GM19455 (cell line): ENCODE results near the gene SYNE4.

Experiments used
- ATAC-seq: cut with Tn5 transposase; IDR thresholded peaks from one replicate; pipeline ENCODE4 v1.9.1; 2021; ENCODE audit not compliant: unreplicated experiment

Gene SYNE4

GRCh38 chr19:36026091-36026876 is 17.7 kb upstream of the SYNE4 start:
- ATAC-seq = no peak

- no peak for ATAC-seq
Measured at GRCh38 chr19:36025541-36025940, 16.9 kb upstream of the SYNE4 start.

GRCh38 chr19:36023432-36023831 is 14.8 kb upstream of the SYNE4 start:
- ATAC-seq = no peak

DNA sequence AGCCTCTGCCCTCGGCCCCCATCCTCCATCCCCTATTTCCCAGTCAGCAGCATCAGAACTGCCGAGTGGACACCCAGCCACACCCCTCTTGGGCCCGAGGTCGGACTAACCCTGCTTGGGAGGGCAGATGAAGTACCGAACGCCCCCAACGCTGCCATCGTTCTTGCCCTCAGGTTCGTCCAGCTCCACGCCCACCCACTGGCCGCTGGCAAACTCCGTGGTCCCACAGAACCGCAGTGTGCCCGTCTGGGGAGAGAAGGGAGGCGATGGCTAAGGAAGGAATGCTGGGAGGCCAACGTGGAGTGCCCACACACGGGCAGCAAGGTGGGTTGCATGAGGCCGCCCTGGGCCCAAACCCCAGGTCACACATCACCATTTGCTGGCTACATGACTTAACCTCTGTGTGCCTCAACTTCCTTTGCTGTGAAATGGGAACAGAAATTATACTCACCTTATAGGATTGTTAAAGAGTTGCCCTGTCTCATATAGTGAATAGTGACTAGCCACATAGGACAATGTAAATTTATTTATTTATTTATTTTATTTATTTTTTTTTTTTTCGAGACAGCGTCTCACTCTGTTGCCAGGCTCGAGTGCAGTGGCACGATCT is 10.6 kb upstream of the SYNE4 start:
- no peak for ATAC-seq

DNA sequence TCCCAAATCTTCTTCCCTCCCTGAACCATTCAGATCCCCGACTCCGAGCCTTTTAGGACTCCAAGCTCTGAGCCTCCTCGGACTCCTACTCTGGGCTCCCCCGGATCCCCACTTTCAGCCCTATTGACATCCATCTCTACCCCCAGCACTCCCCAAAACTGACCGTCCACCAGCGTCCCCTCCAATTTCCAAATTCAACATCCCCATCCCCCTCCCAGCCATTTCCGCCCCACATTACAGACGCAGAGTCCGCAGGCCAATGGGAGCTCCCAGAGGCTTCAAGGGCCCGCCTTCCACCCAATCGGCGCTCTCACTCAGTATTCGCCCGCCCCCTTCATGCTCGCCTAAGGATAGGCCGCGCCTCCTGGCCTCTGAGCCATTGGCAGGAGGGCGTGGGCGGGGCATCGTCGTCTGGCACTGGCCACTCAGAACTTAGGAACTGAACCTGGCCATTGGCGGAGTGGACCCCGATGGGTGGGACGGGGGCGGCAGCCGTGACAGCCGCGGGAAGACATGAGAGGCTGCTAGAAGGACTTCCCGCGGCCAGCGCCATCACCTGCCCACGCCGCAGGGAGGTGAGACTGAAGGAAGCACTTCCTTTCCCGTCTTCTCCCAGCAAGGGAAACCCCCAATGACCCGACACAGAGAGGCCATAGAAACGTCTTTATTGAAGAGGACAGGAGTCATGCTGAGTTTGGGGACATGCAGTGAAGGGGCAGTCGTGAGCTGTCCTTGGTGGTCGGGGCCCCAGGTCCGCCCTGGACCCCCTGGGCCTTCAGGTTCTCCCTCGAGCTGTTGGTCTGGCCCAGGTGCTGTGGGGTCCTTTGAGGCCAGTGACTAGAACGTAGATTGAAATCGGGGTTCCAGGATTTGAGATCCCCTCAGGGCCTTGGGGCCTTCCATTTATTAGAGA is 5.7 kb upstream of the SYNE4 start, which contains the start of gene ALKBH6:
Gene ALKBH6 (minus strand): TSS at position 202 of the 913 bp plus-strand sequence. CDS start 816 bp downstream, outside the sequence.
- peak; percentile 97 for ATAC-seq

DNA sequence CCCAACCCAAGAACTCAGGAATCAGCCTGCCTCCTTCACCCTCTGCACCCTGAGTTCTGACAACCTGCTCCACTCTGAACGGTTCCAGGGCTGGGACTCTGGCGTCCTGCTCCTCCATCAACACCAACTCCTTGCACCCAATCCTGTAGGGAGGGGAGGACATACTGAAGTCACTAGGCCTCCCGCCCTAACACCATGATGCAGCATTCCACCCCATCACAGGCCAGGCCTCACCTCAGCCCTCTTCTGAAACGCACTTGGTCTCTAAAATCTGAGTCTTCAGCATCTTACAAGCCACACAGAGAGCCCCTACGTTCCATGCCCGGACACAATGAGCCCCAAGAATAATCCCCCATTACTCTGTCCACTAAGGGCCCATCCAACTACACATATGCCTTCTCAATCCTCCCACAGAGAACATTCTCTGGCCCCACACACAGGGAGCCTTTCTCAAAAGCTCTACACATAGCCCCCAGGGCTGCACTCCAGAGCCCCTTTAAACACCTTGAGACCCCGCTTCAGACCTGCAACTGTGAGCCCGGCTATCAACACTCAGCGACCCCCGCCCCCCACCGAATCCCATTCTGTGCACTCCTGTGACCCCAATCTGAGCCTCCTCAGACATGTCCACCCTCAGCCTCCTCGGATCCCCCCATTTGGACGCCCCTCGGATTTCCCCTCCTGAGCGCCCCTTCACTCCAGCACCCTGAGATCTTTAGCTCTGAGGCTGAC is 4.8 kb upstream of the SYNE4 start:
- ATAC-seq = no peak

DNA sequence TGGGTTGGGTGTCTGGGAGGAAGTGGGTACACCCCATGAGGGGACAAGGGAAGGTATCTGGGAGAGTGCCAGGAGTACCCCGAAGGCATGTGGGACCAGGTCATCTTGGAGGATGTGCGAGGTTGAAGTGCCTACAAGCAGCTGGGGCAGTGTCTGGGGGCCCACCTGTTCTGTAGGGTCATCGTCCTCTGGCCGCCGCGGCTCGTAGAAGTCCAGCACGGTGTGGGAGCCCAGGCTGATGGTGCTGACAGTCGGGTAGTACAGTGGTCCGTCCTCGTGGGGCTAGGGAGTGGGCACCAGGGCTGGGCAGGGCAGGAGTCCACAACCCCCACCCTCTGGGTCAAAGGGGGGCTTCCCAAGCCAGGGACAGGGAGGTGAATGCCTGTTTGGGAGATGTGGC is 1.8 kb upstream of the SYNE4 start:
- ATAC-seq = no peak

DNA sequence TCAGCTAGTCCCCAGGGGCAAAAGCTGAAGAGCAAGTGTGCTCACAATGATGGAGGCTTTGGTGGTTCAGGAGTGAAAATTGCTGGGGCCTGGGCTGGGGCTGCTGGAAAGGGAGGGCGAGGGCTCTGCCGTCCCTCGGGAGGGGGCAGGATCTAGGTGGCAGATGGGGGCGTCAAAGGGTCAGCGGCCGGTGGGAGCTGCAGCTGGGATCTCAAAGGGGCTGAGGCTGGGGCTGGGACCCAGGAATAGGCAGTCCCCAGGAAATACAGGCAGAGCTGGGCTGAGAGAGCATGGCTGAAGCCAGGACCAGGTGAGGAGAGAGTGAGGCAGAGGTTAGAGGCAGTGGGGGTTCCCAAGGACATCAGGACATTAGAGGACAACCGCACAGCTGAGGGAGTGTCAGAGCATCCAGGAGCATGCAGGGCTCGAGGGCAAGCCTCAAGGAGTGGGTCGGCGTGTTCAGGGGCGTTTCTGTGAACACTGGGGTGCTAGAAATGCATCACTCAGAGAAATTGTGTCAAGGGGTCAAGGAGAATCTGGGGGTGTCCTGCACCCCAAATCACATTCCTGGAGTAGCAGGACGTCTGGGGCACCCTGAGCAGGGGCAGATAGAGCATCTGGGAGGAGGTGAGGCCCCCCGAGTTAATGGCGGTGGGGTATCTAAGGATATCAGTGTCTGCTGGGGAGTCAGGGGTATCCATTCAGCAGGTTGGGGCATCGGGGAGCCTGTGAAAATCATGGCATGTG is 1.2 kb upstream of the SYNE4 start:
- ATAC-seq = no peak

GRCh38 chr19:36009220-36009619 is 607 bp upstream of the SYNE4 start:
- no peak for ATAC-seq

- no peak for ATAC-seq
Measured at GRCh38 chr19:36006955-36007354, 1.7 kb downstream of the SYNE4 start.

DNA sequence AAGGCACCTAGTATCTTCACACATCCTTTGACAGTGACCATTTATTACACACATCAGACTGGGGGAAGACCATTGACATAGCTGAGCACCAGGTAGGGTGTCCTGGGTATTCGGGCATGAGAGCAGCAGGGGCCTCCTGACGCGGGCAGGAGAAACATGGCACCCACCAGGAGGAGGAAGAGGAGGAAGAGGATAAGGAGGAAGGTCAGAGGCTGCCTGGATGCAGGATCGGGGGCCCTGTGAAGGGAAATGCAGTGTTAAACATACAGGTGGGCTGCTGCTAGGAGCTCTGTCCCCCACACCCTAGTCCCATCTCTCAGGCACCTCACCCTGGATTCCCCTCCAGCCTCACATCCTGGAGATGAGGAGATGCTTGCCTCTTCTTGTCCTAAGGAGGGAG is 5.3 kb downstream of the SYNE4 start:
- no peak for ATAC-seq

DNA sequence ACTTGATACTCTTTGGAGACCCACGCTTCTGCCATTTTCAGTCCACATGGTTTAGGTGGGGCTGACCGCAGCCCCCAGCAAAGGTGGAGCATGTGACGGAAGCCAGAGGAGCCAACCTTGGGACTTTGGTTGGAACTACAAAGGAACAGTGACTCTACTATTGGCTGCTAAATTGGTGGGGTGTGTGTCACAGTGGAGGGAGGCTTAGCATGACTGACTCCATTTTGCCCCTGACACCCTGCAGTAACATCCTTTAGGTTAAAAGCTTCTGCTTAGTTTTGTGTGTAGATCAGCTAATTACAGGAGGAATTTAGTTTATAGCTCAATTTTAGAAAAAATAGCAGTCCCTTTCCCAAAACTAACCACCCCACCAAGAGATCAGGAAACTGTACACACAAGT is 7.0 kb downstream of the SYNE4 start:
- ATAC-seq = no peak

GRCh38 chr19:35996777-35997176 is 11.8 kb downstream of the SYNE4 start:
- ATAC-seq = no peak

DNA sequence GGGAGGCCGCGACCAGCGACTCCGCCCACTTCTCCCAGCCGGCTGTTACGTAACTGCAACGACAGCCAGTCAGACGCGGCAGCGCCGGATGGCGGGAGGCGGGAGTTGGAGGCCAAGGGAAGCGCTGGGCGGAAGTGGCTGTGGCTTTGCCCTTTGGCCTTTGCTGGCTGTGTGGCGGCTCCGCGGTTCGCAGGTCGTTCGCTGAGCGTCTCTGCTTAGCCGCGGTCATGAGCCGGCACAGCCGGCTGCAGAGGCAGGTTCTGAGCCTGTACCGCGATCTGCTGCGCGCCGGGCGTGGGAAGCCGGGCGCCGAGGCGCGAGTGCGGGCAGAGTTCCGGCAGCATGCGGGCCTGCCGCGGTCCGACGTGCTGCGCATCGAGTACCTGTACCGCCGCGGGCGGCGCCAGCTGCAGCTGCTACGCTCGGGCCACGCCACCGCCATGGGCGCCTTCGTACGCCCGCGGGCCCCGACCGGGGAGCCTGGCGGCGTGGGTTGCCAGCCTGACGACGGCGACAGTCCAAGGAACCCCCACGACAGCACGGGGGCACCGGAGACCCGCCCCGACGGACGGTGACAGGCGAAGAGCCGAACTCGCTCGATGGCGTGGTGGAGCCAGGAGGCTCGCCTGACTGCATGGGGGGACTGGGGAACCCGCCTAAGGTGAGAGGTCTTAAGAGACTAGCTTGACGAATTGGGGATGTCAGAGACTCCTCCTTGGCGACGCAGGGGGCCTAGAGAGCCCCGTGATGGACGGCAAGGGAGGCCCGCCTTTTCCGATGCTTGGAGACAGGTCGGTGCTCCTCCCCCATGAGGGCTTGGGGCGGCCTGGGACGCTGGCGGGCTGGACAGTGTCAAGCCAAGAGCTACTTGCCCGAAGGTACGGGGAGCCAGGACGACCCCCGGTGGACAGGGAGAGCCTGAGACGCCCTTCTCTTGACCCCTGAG is 13.3 kb downstream of the SYNE4 start, which contains the start of gene SDHAF1:
Gene SDHAF1 (plus strand): TSS at position 141 of the 946 bp plus-strand sequence. CDS start 87 bp downstream, at position 228.
- peak; percentile 73 for ATAC-seq

DNA sequence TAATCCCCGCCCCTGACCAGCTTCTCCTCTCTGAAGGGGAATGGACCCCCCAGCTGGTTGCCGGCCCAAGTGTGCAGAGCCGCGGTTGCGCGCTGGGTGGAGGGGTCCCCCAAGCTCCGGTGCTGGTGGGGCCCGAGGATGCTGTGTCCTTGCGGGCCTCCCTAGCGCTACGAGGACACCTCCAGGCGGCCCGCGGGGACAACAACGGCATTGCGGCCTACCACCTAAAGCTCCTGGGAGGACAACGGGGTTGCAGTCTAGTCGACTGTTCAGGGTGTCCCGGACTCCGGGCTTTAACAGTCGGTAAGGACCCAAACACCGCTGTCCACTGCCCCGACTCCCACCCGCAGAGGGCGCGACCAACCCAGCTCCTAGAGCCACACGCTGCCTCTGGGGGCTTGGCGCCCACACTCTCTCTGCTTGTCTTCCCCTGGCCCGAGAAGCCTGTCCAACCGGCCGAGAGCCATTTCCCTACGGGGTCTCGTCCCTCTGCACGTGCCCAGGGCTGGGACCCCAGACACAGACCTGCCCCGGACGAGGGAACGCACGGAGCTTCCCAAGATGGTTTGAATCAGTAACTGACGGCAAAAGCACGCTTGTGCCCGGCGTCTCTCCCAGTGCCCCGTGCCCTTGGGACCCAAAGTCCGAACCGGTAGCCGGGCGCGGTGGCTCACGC is 14.6 kb downstream of the SYNE4 start:
- ATAC-seq = no peak

DNA sequence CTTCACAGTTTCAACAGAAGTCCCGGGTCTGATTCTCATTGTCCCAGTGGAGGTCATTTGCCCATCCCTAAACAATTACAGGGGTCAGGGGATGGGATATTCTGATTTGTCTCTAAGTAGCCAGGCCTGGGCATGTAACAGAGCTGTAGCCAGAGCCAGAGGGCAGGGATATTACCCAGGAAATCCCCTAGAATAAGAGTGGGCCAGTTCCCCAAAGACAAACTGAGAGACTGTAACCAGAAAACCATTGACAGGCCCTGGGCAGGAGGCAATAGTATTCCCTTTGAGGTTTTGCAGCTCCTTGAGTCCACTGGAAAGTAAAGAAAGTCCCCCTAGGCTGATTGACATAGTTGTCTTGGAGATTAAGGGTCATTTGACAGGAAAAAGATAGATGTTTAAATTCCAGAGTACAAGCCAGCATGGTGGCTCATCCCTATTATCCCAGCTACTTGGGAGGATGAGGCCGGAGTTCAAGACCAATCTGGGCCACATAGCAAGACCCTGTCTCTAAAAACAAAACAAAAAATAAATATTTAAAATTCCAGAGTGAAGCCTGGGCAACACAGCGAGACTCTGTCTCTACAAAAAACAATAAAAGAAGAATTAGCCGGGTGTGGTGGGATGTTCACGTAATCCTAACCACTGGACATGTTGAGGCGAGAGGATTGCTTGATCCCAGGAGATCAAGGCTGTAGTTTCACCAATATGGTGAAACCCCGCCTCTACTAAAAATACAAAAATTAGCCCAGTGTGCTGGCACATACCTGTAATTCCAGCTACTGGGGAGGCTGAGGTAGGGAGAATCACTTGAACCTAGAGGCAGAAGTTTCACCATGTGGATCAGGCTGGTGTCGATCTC is 15.5 kb downstream of the SYNE4 start:
- no peak for ATAC-seq

DNA sequence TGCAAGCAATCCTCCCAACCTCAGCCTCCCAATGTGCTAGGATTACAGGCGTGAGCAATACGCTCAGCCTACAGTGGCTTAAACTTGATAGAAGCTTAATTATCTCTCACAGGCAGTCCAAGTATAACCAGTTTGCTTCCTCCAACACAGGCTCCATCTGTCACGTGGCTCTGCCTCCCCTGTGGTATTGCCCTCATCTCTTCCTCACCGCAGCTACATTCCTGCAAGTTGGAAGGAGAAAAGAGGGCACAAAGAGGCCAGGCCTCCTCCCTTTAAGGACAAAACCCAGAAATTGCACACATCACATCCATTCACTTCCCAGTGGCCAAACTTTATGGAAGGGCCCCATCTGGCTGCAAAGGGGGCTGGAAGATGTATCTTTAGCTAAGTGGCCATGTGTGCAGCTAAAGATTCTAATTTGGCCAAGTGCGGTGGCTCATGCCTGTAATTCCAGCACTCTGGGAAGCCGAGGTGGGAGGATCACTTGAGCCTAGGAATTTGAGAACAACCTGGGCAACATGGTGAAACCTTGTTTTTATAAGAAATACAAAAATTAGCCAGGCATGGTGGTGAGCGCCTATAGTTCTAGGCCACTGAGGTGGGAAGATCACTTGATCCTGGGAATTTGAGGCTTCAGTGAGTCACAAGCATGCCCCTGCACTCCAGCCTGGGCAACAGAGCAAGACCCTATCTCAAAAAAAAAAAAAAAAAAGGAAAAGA is 16.7 kb downstream of the SYNE4 start:
- no peak for ATAC-seq
